Small intestine (tissue), 7 donors: Measurements from ENCODE around the gene NCAPG2. TPM values are rescaled to one million over a fixed set of nuclear protein-coding genes. Genes with fewer than 3 reads are reported as not detected.

Experiments used
- DNase-seq, 2 donors: peaks; one replicate each; pipeline versions ENCODE4 v3.0.0 to v3.0.0-alpha.2; 2013
- FAIRE-seq: peaks from 2 replicates; lab custom pipeline; 2012; peaks lifted over from hg19 to GRCh38; lab: Jason Lieb, UNC
- H3K27ac ChIP-seq, 3 donors: one replicate each; pipeline ENCODE4 v1.5.1; 2013; ENCODE audit warnings: low read length in 2 of 3, mild to moderate bottlenecking in 2 of 3, control low read depth in 1 of 3, inconsistent platforms in 1 of 3, low read depth in 1 of 3, moderate library complexity in 1 of 3
- H3K27me3 ChIP-seq, 3 donors: one replicate each; pipeline ENCODE4 v1.6.1; 2013; ENCODE audit warnings: low read length in 3 of 3, inconsistent platforms in 1 of 3; ENCODE audit not compliant: control insufficient read depth in 3 of 3, insufficient read depth in 3 of 3
- H3K36me3 ChIP-seq, 3 donors: one replicate each; pipeline ENCODE4 v1.6.1; 2013; ENCODE audit warnings: low read length in 3 of 3, inconsistent platforms in 1 of 3, low read depth in 1 of 3, mild to moderate bottlenecking in 1 of 3, moderate library complexity in 1 of 3; ENCODE audit not compliant: control insufficient read depth in 3 of 3, insufficient read depth in 2 of 3
- H3K4me1 ChIP-seq, 3 donors: one replicate each; pipeline ENCODE4 v1.6.1; 2013; ENCODE audit warnings: low read length in 2 of 3, inconsistent platforms in 1 of 3, low read depth in 1 of 3, mild to moderate bottlenecking in 1 of 3, moderate library complexity in 1 of 3; ENCODE audit not compliant: control insufficient read depth in 3 of 3, insufficient read depth in 2 of 3
- H3K4me3 ChIP-seq, 3 donors: one replicate each; pipeline ENCODE4 v1.5.1; 2013; ENCODE audit warnings: low read length in 3 of 3, control low read depth in 1 of 3, inconsistent platforms in 1 of 3, low read depth in 1 of 3, mild to moderate bottlenecking in 1 of 3, moderate library complexity in 1 of 3
- H3K9me3 ChIP-seq, 2 donors: one replicate each; pipeline ENCODE4 v1.6.1; 2013; ENCODE audit warnings: low read depth in 1 of 2, low read length in 1 of 2; ENCODE audit not compliant: control insufficient read depth in 2 of 2, insufficient read depth in 1 of 2
- WGBS, 3 donors: extraction: QIAGEN DNeasy Blood & Tissue Kit; methylation state at CpG; one replicate each; pipeline ENCODE4 v1.1.7; 2013; 5-methylcytosine and 5-hydroxymethylcytosine counted together
- polyA plus RNA-seq, 4 donors: library from polyadenylated mRNA; stranded (reverse) in 3 of 4; unstranded in 1 of 4; fragments of 200-250 nt in 3 of 4; fragments of 120-200 nt in 1 of 4; gene quantifications; one replicate each; pipeline versions ENCODE4 v1.2.1 to v1.2.3, GENCODE V29; 2013
- donor health status: healthy with polysubstance abuse.
- donor health status: control.
- donor health status: control.
- donor health status: Bipolar disorder and iron deficiency.
- donor health status: healthy.

Gene NCAPG2
- polyA plus RNA-seq, 4 donors: 0.81 to 11.2 (median 5.9) TPM

DNA sequence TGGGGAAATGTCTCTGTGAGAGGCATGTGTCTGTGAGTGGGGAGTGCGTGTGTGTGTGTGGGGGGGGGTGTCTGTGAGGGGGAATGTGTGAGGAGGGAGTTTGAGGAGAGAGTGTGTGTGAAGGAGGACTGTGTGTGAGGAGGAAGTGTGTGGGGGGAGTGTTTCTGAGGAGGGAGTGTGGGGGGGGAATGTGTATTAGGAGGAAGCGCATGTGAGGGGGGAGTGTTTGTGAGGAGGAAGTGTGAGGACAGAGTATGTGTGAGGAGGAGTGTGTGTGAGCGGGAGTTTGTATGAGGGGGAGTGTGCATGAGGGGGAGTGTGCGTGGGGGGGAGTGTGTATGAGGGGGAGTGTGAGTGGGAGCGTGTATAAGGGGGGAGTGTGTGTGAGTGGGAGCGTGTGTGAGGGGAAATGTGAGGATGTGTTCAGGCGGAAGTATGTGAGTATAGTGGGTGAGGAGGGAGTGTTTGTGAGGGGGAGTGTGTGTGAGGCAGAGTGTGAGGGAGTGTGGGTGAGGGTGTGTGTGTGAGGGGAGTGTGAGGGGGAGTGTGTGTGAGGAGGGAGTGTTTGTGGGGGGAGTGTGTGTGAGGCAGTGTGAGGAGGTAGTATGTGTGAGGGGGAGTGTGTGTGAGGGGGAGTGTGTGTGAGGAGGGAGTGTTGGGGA, 95.2 kb downstream of the NCAPG2 start:
- FAIRE-seq (no peak), DNase-seq (no peak)
- Histone ChIP-seq H3K4me3 (no peak overlapping the region), H3K36me3 (peaks cover 0 to 5% (median 0%) of the 10 kb centered on the region in 3 donors), H3K27me3 (no peaks in the 10 kb centered on the region), H3K9me3 (no peaks in the 10 kb centered on the region), H3K4me1 (no peaks in the 10 kb centered on the region), H3K27ac (no peak overlapping the region)
- 88 to 92% (median 90%) methylated on average over 7 of the region's 7 CpGs for WGBS, 3 donors

DNA sequence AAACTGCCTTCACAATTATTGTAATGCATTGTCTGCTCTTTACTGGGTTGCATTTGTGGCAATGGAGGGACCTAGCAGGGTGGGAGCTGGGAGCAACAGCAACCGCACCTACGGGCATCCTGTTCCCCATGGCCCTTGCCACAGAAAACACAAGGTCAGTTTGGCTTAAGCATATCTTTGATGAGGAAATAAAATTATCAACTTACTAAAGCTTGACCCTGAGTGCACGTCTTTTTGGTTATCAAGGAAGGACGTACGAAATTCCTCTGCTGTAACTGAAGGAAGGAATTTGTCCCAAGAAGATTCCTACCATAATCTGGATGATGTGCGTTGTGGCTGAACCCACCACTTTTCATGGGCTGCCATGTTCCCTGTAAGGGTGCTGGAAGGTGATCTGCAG, 97.0 kb downstream of the NCAPG2 start:
- DNase-seq (no peak), FAIRE-seq (no peak)
- Histone ChIP-seq H3K4me1 (no peaks in the 10 kb centered on the region), H3K4me3 (no peak overlapping the region), H3K9me3 (no peaks in the 10 kb centered on the region), H3K27ac (no peak overlapping the region), H3K27me3 (no peaks in the 10 kb centered on the region), H3K36me3 (peaks cover 0 to 2% (median 0%) of the 10 kb centered on the region in 3 donors)
- WGBS, 3 donors: 85 to 94% (median 94%) methylated on average over 6 of the region's 6 CpGs

DNA sequence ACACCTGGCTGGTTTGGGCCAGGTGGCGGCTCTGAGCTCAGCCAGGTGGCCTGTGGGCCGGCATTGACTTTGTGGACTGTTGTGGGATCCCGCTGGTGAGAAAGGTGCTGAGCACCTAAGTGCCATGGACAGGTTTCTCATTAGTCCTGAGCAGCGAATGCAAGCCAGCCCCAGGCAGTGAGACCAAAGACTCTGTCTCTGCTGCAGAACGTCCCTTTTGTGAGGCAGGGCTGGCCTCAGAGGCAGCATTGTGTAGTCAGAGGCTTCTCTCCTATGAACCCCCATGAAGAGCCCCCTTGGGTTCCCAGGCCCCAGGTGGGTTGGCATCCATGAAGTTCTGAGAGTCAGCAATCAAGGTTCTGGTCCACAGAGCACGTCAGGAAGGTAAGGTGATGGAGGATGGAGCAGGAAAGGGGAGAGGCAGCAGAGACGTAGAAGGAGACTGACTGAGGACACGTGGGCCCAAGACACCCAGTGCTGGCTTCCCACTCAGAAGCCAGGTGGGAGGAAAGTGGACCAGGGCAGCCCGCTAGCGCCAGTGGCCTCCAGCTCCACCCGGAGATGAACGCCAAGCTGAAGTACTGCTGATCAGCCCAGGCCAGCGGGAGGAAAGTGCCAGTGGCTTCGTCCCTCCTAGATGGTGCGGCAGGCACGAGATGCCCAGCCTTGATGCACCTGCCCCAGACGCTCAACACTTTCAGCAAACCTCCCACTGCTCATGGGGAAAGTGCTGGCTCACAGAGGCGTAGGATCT, 97.8 kb downstream of the NCAPG2 start:
- no peaks in the 10 kb centered on the region for H3K9me3 ChIP-seq
- no peak overlapping the region for H3K27ac ChIP-seq
- H3K27me3 ChIP-seq: no peaks in the 10 kb centered on the region
- peaks cover 0 to 2% (median 0%) of the 10 kb centered on the region in 3 donors for H3K36me3 ChIP-seq
- FAIRE-seq (no peak), DNase-seq (no peak)
- no peaks in the 10 kb centered on the region for H3K4me1 ChIP-seq
- no peak overlapping the region for H3K4me3 ChIP-seq
- 95 to 97% (median 95%) methylated on average over 18 of the region's 18 CpGs for WGBS, 3 donors

DNA sequence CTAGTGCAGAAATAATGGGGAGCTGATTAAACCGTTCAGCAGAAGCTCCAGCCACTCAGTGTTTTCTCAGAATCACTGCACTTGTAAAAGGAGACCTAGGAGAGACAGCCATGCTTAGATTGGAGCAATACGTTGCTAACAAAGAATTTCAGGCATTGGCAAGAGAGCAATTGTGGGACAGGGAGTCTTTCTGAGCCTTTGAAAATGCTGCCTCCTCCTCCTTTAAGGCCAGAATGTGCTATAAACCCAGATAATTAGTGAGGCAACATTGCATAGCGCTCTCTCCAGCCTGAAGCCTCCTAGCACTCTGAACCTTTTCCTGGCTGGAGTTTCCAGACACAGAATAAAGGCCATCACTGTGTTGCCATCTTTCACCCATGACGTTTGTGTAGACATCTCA, 98.5 kb downstream of the NCAPG2 start:
- 79 to 84% (median 81%) methylated on average over 4 of the region's 4 CpGs for WGBS, 3 donors
- DNase-seq: no peak
- no peak for FAIRE-seq
- H3K4me1 ChIP-seq: no peaks in the 10 kb centered on the region
- H3K36me3 ChIP-seq: no peaks in the 10 kb centered on the region
- H3K9me3 ChIP-seq: no peaks in the 10 kb centered on the region
- H3K27me3 ChIP-seq: no peaks in the 10 kb centered on the region
- no peak overlapping the region for H3K4me3 ChIP-seq
- H3K27ac ChIP-seq: no peak overlapping the region

DNA sequence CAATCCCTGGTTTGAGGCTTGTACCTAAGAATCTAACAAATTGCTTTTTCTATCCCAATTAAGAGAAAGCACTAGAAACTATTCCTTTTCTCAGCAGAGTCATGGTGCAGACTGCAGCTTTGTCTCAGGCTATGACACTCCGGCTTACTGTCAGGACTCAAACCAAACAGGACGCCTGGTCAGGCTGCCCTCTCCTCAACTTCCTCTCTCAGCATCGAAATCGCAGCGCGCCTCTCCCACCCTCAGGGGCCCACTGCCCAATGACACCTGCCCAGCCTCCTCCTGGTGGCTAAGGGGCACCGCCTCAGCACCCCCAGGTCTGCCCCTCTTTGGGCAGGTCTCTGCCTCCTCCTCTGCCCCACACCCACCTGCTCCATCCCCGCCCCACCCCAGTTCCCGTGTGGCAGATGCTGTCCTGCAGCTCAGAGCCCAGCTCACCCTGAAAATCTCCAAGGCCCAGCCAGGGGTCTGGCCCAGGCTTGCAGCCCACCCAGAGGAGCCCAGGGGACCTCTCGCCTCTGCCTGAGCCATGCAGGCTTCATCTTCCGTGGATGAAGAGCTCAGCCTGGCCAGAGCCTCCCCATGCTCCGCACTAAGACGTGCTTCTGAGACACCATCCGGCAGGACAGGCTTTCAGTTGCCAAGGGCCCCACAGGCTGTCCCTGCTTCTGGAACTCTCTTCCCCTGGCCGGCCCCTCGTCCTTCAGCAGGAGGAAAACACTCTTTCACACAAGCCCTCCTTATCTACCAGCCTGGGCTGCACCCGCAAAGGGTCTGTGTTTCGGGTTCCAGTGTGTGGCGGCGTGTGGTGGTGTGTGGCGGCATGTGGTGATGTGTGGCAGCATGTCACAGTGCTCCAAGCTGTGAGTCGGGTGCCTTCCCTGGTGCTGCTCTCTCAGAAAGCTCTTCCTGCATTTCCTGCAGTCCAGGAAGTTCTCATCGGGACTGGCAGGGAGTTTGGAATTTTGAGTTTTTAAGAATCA, 100.5 kb downstream of the NCAPG2 start:
- H3K9me3 ChIP-seq: no peaks in the 10 kb centered on the region
- FAIRE-seq (no peak), DNase-seq (no peak)
- no peak overlapping the region for H3K4me3 ChIP-seq
- H3K4me1 ChIP-seq: no peaks in the 10 kb centered on the region
- H3K27ac ChIP-seq: no peak overlapping the region
- no peaks in the 10 kb centered on the region for H3K36me3 ChIP-seq
- no peaks in the 10 kb centered on the region for H3K27me3 ChIP-seq
- WGBS, 3 donors: 89 to 96% (median 93%) methylated on average over 23 of the region's 23 CpGs

DNA sequence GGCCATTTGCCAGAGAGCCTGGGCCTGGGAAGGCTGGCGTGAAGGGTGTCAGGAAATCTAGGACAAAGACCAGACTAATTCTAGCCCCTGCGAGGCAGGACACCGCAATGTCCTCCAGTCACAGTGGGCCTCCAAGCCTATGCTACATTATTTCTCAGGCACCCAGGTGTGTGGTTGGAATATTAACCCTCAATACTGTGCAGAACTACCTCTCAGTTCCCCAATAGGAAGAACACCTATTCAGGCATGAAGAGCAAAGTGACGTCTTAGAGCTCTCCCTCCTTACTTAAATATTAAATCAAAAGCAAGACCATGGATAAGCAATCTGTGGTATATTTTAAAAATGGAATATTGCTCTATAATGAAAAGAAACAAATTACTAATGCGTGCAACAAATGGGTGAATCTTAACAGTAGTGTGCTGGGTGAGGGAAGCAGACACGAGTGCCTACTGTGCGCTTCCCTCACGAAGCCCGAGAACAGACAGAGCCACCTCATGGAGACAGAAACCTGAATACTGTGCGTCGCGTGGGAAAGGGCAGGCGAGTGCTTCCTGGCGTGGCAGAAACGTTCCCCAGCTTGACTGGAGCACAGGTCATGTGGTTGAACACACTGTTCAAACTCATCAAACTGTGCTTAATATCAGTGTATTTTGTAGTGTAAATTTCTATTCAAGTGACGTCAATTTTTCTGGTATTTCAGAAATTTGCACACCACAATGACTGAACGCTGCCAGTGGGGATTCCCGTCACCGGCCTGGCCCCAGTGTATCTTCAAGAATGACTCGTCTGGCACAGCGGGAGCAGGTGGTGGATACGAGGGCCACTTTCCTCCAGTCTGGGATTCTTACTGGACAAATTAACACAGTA, 101.5 kb downstream of the NCAPG2 start:
- no peaks in the 10 kb centered on the region for H3K27me3 ChIP-seq
- no peaks in the 10 kb centered on the region for H3K4me1 ChIP-seq
- H3K36me3 ChIP-seq: no peaks in the 10 kb centered on the region
- no peak for FAIRE-seq
- no peak overlapping the region for H3K27ac ChIP-seq
- WGBS, 3 donors: 82 to 87% (median 87%) methylated on average over 22 of the region's 22 CpGs
- no peak for DNase-seq
- H3K9me3 ChIP-seq: no peaks in the 10 kb centered on the region
- H3K4me3 ChIP-seq: no peak overlapping the region

DNA sequence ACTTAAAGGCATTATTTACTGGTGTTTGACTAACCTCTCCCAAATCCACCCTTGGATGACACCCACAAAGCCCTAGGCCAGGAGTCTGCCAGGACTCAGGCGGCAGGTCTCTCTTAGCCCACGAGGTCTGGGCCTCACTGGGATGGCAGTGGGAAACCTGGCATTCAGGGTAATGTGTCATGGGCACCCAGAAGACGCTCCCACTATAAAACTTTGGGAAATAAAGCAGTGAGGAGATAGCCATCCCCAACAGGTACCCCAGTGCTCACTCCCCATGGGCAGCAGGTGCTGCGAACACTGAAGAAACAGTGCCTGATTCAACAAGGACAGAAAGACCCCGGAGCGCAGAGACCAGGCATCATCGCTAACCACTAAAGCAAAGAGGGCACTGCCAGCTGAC, 102.6 kb downstream of the NCAPG2 start:
- DNase-seq (no peak), FAIRE-seq (no peak)
- 98% methylated on average over 7 of the region's 7 CpGs for WGBS, 3 donors

More for the DNA sequence above, 102.6 kb downstream of the NCAPG2 start:
- H3K27me3 ChIP-seq: no peaks in the 10 kb centered on the region
- H3K27ac ChIP-seq: no peak overlapping the region
- H3K36me3 ChIP-seq: no peaks in the 10 kb centered on the region
- H3K4me3 ChIP-seq: no peak overlapping the region
- no peaks in the 10 kb centered on the region for H3K4me1 ChIP-seq
- H3K9me3 ChIP-seq: no peaks in the 10 kb centered on the region
